GM18870 (cell line): ENCODE results near the gene PRKG1.
"Not testable (repeated sequence)": the region's sequence is repeated elsewhere in the genome, so short reads cannot be mapped to it uniquely, and the experiment has no call there.

Experiments
- ATAC-seq: cut with Tn5 transposase; IDR thresholded peaks from one replicate; pipeline ENCODE4 v1.9.1; 2021; ENCODE audit warnings: moderate library complexity; ENCODE audit not compliant: unreplicated experiment

PRKG1 gene

GRCh38 chr10:51267980-51268570, 193.8 kb downstream of the PRKG1 start:
- ATAC-seq: not testable (repeated sequence)

- ATAC-seq: no peak
Observed at GRCh38 chr10:51269821-51270220, 195.5 kb downstream of the PRKG1 start.

DNA sequence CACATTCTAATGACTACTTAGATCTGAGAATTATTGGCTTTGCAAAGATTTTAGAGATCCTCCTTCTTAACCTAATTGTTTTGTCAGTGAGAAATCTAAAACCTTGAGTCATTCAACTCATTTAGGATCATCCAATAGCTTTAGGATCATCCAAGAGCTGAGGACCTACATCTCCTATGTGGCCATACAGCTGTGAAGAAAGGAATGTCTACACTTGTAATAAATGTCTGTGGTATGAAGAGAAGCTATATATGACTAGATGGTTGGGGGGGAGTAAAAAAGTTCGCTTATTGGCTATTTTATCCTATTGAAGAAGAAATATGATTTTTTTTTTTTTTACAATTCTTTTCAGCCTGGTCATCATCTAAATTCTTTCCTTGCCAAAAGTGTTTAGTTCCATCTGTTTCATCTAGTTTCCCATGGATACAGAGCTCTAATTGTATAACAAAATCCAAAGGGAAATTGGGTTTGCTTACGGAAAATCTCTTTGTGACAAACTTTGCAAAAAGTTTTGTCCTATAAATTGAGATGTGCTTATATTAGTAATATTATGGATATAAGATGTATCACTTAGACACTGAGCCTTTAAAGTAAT, 196.7 kb downstream of the PRKG1 start:
- no peak for ATAC-seq

GRCh38 chr10:51272099-51272498, 197.8 kb downstream of the PRKG1 start:
- ATAC-seq: not testable (repeated sequence)

DNA sequence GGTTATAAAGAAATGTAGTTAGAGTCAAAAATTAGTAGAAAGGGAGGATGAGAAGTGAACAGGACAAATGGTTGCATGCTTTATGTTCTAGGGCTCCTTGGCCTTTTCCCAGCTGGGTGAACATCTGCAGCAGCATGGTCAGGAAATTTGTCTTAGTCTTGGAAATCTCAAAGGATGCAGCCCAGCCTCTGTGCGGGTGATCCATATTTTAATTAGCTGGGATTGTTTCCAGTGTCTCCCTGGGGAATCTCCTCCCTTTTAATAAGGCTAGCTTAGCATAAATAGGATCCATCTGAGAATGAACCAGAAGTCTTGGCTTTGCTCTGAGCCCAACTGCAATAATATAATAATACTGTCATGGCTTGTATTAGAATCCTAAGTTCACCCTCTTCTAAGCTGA, 198.3 kb downstream of the PRKG1 start:
- ATAC-seq: no peak

DNA sequence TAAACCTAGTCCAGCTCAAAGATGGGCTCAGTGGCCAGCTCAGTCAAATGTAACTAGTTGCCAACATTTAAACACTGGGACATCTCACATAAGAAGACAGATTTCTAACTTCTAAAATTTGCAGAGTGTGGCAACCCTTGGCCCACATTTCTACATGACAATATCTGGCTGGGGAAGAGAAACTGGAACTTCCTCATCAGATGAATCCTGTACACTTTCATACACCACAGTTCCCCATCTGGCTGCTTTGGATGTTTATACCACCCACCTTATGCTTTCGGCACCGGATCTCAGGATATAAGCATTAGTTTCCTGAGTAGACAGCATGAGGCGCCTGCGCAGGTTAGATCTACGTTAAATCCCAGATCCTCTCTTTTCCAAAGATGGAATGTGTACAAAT, 199.3 kb downstream of the PRKG1 start:
- no peak for ATAC-seq

DNA sequence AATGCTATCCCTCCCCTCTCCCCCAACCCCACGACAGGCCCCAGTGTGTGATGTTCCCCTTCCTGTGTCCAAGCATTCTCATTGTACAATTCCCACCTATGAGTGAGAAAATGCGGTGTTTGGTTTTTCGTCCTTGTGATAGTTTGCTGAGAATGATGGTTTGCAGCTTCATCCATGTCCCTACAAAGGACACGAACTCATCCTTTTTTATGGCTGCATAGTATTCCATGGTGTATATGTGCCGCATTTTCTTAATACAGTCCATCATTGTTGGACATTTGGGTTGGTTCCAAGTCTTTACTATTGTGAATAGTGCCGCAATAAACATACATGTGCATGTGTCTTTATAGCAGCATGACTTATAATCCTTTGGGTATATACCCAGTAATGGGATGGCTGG, 201.8 kb downstream of the PRKG1 start:
- not testable (repeated sequence) for ATAC-seq

DNA sequence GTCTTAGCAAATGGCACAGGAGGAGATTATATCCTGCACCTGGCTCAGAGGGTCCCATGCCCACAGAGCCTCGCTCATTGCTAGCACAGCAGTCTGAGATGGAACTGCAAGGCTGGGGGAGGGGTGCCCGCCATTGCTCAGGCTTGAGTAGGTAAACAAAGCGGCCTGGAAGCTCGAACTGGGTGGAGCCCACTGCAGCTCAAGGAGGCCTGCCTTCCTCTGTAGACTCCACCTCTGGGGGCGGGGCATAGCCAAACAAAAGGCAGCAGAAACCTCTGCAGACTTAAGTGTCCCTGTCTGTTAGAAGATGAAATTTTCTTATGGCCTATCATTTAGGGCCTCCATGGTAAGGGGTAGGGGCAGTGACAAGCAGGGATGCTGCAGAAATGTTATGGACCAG, 207.1 kb downstream of the PRKG1 start:
- ATAC-seq: not testable (repeated sequence)

- ATAC-seq: no peak
Observed at GRCh38 chr10:51285601-51286000, 211.3 kb downstream of the PRKG1 start.

- ATAC-seq: no peak
Observed at GRCh38 chr10:51288511-51288910, 214.2 kb downstream of the PRKG1 start.

DNA sequence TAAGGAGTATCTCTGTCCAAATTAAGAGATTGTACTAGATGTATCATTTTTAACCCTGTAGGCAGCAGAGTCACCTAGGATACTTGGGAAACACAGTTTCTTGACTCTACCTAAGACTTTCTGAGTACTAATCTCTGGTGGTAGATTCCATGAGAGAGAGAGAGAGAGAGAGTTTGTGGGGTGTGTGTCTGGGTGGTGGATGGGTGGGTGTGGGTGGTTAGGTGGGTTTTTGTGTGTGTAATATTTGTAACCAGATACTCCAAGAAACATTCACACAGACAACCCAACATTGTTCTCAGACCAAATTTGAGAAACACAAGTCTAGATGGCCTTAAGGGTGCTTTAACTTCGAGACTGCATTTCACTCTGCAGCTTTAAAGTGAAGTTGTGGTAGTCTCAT, 215.2 kb downstream of the PRKG1 start:
- ATAC-seq: no peak

GRCh38 chr10:51291961-51292360, 217.7 kb downstream of the PRKG1 start:
- ATAC-seq: no peak

DNA sequence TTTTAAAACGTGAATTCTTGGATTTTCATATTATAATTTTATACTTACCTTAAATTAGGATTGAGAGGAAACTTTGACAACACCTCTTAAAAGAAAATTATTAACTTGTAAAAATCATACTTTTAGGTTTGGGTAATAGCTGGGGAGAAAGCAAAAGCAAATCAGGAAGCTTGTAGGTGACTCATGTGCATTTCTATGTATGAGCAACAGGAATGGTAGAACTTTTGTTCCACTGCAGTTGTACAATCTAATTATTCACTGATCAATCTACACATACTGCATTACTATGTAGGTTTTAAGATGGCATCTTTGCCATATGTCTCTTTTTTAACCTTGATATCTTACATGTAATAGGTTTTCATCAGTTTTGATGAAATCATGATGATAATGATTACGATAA, 223.2 kb downstream of the PRKG1 start:
- no peak for ATAC-seq

GRCh38 chr10:51300617-51301304, 226.5 kb downstream of the PRKG1 start:
- ATAC-seq: no peak

GRCh38 chr10:51301644-51302043, 227.4 kb downstream of the PRKG1 start:
- ATAC-seq: no peak

DNA sequence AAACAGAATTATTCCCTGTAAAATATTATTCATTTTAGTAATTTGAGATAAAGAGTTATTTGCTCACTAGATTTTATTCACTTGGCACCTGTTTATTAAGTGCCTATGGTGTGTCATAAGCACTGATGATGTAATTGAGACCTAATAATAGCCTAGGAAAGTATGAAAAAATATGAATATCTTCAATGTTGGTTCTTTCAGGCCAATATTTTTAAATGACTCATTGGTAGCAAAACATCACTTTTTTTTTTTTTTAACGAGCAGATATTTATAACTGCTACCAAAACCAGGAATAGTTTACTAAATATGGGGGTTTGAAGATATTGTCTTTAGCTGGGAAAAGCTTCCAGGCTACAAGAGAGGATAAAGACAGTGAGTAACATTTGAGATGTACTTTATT, 228.0 kb downstream of the PRKG1 start:
- ATAC-seq: no peak

- ATAC-seq: no peak
Observed at GRCh38 chr10:51308116-51308515, 233.8 kb downstream of the PRKG1 start.

- no peak for ATAC-seq
Observed at GRCh38 chr10:51311228-51311627, 236.9 kb downstream of the PRKG1 start.

DNA sequence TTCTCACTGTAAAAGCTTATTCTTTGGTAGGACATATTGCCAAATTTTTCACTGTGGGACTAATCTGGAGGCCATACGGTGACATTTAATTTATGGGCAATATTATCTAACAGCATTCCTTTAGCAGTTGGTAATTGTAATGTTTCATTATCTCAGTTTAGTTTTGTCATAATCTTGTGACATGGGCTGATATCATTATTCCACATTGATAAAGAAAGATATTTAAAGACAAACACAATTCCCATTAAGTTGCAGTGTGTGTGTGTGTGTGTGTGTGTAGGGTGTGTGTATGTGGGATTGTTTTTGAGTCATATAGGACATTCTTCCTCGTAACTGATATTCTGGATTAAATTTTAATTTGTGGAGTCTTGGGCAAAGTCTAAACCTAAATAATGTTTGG, 238.5 kb downstream of the PRKG1 start:
- no peak for ATAC-seq

DNA sequence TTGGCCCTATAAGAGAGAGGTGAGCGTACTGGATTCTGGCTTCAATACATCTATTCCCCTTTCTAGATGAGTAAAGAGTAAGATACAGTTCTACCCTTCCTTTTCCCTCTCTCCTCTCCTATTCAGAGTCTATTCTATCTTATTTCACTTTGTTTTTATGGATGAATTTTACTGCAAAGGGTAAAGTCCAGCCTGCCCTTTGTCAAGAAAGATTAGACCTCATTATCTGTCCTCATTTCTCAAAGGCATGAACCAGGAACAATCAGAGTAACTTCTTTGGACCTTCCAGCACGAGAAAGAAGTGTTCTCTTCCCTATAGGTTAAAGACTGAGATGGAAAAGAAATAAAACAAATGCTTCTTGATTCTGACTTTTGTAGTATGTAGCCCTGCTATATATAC, 239.0 kb downstream of the PRKG1 start:
- no peak for ATAC-seq

DNA sequence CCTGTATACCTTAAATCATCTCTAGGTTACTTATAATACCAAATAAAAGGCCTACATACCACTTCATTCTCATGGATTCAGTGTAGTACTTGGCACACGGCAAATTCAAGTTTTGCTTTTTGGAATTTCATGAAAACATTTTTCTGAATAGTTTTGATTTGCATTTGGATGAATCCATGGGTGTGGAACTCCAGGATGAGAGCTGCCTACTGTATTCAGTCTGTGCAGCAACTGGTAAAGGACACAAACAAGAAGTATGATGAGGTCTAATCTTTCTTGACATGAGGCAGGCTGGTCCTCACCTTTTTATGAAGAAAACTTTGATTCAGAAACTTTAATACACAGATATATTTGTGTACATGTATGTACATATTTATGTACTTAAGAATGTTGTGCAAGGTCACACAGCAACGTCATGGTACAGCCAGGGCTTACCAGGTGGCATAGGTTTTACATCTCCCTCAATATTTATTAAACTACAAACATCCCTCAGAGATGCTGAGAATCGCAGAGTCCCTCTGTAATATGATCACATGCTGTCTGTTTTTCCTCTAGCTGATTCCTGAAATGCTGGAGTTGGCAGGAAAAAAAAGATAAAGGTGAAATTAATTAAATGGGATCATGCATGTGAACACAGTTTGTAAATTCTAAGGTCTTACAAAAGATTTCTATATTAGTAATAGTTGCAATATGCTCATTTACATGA, 239.6 kb downstream of the PRKG1 start:
- no peak for ATAC-seq

DNA sequence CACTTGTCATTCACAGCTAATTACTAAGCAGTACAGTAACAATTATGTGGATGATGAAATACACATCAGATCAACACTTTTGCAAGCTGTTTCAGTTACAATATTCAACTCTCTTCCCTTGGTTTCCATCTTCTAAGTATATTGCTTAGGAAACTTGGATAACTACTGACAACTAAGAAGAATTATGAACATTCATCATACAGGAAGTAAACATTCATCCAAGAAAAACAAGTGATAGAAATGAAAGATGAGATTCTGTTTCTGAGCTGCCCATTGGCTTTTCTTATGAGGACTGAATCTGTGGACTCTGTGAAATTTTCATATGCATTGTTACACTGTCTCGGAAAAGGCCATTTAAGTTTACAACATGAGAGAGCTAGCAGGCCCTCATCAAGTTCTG, 240.2 kb downstream of the PRKG1 start:
- no peak for ATAC-seq
